ENCODE results near the gene FANCM. TPM values are rescaled to one million over a fixed set of nuclear protein-coding genes. Genes with fewer than 3 reads are reported as not detected.

The FANCM gene
- 10 to 100 TPM; 11.9 to 13.5 TPM for total RNA-seq

- H3K27me3 ChIP-seq (replicated peaks; ENCODE audit: insufficient read depth) = no peaks in the 10 kb centered on the region
- no peaks in the 10 kb centered on the region for H3K36me3 ChIP-seq
- intact Hi-C loops (cut with DNase I) = loop anchor here (2.0 to 10.0 kb wide), 5 partner anchors 51 to 239 kb away; partner anchors contain the start of genes KLHL28, MIS18BP1 and PRPF39
- H3K27ac ChIP-seq = peak within 1 kb of the TSS; percentile 79 to 81
- H3K4me1 ChIP-seq (replicated peaks) = no peaks in the 10 kb centered on the region
- TF ChIP-seq POLR2AphosphoS5 (IDR thresholded peaks at IDR 0.05) (peak; percentile 96), POLR2A (IDR thresholded peaks at IDR 0.05) (peak; percentile 43), CTCF (IDR thresholded peaks at IDR 0.05) (peak in 1 of 4 experiments; percentile 32)
- no peaks in the 10 kb centered on the region for H3K9me3 ChIP-seq
- peak; percentile 95 for DNase-seq (ENCODE audit: low spot score)
- H3K4me3 ChIP-seq = peak within 1 kb of the TSS; percentile 49 to 55
- WGBS = under 1% methylated on average over 48 of the region's 48 CpGs
Observed at GRCh38 chr14:45135659-45136395, at the start of gene FANCM. FANCM (plus strand) TSS chr14:45135930; CDS start chr14:45136032, 102 bp downstream.

- no peaks in the 10 kb centered on the region for H3K36me3 ChIP-seq
- 43% methylated on average over 1 of the region's 1 CpG for WGBS
Observed at GRCh38 chr14:45089813-45090212, 45.9 kb upstream of the FANCM start.

GRCh38 chr14:45091710-45092109 is 44.0 kb upstream of the FANCM start:
- no peak overlapping the region for H3K4me3 ChIP-seq
- WGBS = 91% methylated on average over 2 of the region's 2 CpGs
- intact Hi-C loops (cut with DNase I) = no loop called here

More at GRCh38 chr14:45089813-45090212, 45.9 kb upstream of the FANCM start:
- Histone ChIP-seq H3K27ac (no peak overlapping the region), H3K9me3 (no peaks in the 10 kb centered on the region), H3K27me3 (replicated peaks; ENCODE audit: insufficient read depth) (no peaks in the 10 kb centered on the region), H3K4me3 (no peak overlapping the region), H3K4me1 (replicated peaks) (peaks cover 6% of the 10 kb centered on the region)
- TF ChIP-seq POLR2AphosphoS5 (IDR thresholded peaks at IDR 0.05) = no peak
- DNase-seq (ENCODE audit: low spot score) = no peak
- intact Hi-C loops (cut with DNase I) = loop anchor here (10.0 kb wide), 1 partner anchor 45 kb away; the partner anchor contains the start of genes FANCM and FKBP3

GRCh38 chr14:45094275-45094674 is 41.5 kb upstream of the FANCM start:
- H3K4me3 ChIP-seq = no peak overlapping the region
- H3K9me3 ChIP-seq = no peaks in the 10 kb centered on the region
- H3K4me1 ChIP-seq (replicated peaks) = peaks cover 6% of the 10 kb centered on the region
- H3K36me3 ChIP-seq = no peaks in the 10 kb centered on the region
- intact Hi-C loops (cut with DNase I) = no loop called here
- TF ChIP-seq CTCF (IDR thresholded peaks at IDR 0.05) = no peak
- TF ChIP-seq POLR2A (IDR thresholded peaks at IDR 0.05) = no peak
- TF ChIP-seq POLR2AphosphoS5 (IDR thresholded peaks at IDR 0.05) = no peak
- DNase-seq (ENCODE audit: low spot score) = no peak
- no peaks in the 10 kb centered on the region for H3K27me3 ChIP-seq (replicated peaks; ENCODE audit: insufficient read depth)
- no peak overlapping the region for H3K27ac ChIP-seq
- 98% methylated on average over 2 of the region's 2 CpGs for WGBS

More at GRCh38 chr14:45091710-45092109, 44.0 kb upstream of the FANCM start:
- no peak for DNase-seq (ENCODE audit: low spot score)
- H3K27me3 ChIP-seq (replicated peaks; ENCODE audit: insufficient read depth) = no peaks in the 10 kb centered on the region
- H3K9me3 ChIP-seq = no peaks in the 10 kb centered on the region
- TF ChIP-seq POLR2AphosphoS5 (IDR thresholded peaks at IDR 0.05) (no peak), CTCF (IDR thresholded peaks at IDR 0.05) (no peak), POLR2A (IDR thresholded peaks at IDR 0.05) (no peak)
- no peak overlapping the region for H3K27ac ChIP-seq
- H3K4me1 ChIP-seq (replicated peaks) = peaks cover 11% of the 10 kb centered on the region
- no peaks in the 10 kb centered on the region for H3K36me3 ChIP-seq

- intact Hi-C loops (cut with DNase I) = no loop called here
- no peak for DNase-seq (ENCODE audit: low spot score)
- peaks cover 6% of the 10 kb centered on the region for H3K4me1 ChIP-seq (replicated peaks)
- 92% methylated on average over 4 of the region's 4 CpGs for WGBS
- no peak overlapping the region for H3K27ac ChIP-seq
- no peaks in the 10 kb centered on the region for H3K36me3 ChIP-seq
- TF ChIP-seq POLR2AphosphoS5 (IDR thresholded peaks at IDR 0.05) (no peak), CTCF (IDR thresholded peaks at IDR 0.05) (no peak), POLR2A (IDR thresholded peaks at IDR 0.05) (no peak)
- no peak overlapping the region for H3K4me3 ChIP-seq
- no peaks in the 10 kb centered on the region for H3K27me3 ChIP-seq (replicated peaks; ENCODE audit: insufficient read depth)
- no peaks in the 10 kb centered on the region for H3K9me3 ChIP-seq
Observed at GRCh38 chr14:45095143-45095542, 40.6 kb upstream of the FANCM start.
